ENCODE results near the gene SURF6. TPM values are rescaled to one million over a fixed set of nuclear protein-coding genes. Genes with fewer than 3 reads are reported as not detected.
"Not testable (repeated sequence)": the region's sequence is repeated elsewhere in the genome, so short reads cannot be mapped to it uniquely, and the experiment has no call there.

The SURF6 gene
- total RNA-seq, 1 donor from 2014 or later = 30.8 TPM

DNA sequence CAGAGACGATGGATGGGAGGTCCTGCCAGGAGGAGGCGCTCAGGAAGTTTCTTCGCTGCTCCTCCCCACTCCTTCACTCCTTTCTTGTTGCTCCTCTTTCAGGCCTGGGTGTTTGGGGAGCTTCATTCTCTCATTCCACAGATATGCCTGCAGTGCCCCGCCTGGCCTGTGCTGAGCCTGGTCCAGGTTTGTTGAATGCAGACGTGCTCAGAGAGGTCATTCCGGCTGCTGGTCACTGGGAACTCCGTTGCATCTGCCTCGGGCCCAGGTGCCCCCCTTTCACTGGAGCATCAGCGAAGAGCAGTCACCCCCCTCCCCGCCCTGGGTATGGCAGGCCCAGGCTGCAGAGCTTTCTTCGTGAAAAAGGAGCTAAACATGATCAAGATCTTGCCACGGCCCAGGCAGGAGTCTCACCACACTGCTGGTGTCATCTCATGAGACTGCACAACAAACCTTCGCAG, 15.5 kb downstream of the SURF6 start:
- H3K4me3 ChIP-seq (ENCODE audit: low read depth, low read length) = no peak overlapping the region
- H3K36me3 ChIP-seq (ENCODE audit: control insufficient read depth, insufficient read depth, low read length) = no peaks in the 10 kb centered on the region
- no peak for DNase-seq (ENCODE audit: low read depth)
- H3K27me3 ChIP-seq (ENCODE audit: control insufficient read depth, insufficient read depth, low read length) = peaks cover 5% of the 10 kb centered on the region
- TF ChIP-seq, protein P1, sequence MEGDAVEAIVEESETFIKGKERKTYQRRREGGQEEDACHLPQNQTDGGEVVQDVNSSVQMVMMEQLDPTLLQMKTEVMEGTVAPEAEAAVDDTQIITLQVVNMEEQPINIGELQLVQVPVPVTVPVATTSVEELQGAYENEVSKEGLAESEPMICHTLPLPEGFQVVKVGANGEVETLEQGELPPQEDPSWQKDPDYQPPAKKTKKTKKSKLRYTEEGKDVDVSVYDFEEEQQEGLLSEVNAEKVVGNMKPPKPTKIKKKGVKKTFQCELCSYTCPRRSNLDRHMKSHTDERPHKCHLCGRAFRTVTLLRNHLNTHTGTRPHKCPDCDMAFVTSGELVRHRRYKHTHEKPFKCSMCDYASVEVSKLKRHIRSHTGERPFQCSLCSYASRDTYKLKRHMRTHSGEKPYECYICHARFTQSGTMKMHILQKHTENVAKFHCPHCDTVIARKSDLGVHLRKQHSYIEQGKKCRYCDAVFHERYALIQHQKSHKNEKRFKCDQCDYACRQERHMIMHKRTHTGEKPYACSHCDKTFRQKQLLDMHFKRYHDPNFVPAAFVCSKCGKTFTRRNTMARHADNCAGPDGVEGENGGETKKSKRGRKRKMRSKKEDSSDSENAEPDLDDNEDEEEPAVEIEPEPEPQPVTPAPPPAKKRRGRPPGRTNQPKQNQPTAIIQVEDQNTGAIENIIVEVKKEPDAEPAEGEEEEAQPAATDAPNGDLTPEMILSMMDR (IDR thresholded peaks at IDR 0.05; ENCODE audit: insufficient read depth, low read length, poor library complexity, severe bottlenecking) = no peak

DNA sequence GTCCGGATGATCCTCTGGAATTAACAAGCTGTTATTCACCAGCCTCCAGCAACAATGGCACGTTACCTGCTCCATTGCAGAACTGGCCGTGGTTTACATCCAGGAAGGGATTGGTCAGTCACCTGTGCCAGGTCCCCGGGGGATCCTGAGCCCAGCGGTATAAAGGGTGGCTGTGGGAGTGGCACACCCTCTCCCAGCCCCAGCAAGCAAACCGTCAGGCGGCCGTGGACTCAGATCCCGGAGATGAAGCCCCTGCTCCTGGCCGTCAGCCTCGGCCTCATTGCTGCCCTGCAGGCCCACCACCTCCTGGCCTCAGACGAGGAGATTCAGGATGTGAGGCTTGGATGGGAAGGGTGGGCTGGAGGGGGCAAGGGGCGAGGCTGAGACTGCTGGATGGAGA, 18.4 kb downstream of the SURF6 start:
- H3K36me3 ChIP-seq (ENCODE audit: control insufficient read depth, insufficient read depth, low read length); H3K27me3 ChIP-seq (ENCODE audit: control insufficient read depth, insufficient read depth, low read length); H3K4me3 ChIP-seq (ENCODE audit: low read depth, low read length); DNase-seq (ENCODE audit: low read depth): not testable (repeated sequence)

DNA sequence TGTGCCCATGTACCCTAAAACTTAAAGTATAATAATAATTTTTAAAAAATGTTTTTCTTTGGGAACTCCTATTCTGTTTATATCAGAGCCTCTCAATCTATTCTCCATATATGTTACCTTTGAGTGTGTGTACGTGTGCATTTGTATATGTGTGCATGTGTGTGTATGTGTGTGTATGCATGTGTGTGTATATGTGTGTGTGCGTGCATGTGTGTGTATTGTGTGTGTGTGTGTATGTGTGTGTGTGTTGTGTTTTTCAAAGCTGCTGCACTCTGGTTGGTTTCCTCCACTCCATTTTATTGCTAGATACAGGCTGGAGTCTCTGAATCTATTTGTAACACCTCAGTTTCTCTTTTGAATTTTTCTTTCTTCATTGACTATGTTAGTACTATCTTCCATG, 20.0 kb downstream of the SURF6 start:
- Histone ChIP-seq H3K4me3 (ENCODE audit: low read depth, low read length) (no peak overlapping the region), H3K36me3 (ENCODE audit: control insufficient read depth, insufficient read depth, low read length) (no peaks in the 10 kb centered on the region), H3K27me3 (ENCODE audit: control insufficient read depth, insufficient read depth, low read length) (peaks cover 2% of the 10 kb centered on the region)
- no peak for DNase-seq (ENCODE audit: low read depth)
- TF ChIP-seq, protein P1 (IDR thresholded peaks at IDR 0.05; ENCODE audit: insufficient read depth, low read length, poor library complexity, severe bottlenecking) = no peak

DNA sequence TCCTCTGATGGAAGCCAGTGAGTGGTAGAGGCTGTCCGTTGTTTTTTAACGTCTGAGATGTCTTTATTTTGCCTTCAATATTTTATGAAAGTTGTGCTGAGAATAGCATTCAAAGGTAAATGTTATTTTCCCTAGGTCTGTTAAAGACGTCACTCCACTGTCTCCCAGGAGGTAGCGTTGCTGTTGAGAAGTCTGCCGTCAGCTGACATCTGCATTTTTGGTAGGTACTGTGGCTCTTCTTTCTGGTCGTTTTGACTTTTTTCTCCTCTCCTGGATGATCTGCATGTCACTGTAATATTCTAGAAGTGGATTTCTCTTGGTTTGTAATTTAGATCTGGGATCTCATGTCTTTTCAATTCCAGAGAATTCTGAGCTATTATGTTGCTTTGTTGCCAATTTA, 26.4 kb downstream of the SURF6 start:
- no peak for DNase-seq (ENCODE audit: low read depth)

DNA sequence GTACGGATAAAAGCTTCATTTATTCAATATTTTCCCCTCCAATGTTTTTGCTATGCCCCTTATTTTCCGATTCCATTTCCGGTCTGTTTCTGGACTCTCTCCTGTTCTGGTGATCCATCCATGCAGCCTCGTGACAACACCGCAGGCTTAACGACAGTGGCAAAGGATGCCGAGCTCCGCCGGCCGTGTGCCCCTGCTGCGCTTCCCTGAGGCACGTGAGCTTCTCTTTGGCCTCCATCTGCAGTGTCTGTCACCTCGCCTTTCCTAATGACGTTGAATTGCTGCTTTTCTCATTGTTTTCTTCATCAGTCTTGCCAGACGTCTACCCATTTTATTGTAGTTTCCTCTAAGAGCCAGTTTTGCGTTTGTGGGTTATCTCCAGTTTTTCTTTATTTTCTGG, 28.7 kb downstream of the SURF6 start:
- DNase-seq (ENCODE audit: low read depth) = no peak
- Histone ChIP-seq H3K4me3 (ENCODE audit: low read depth, low read length) (no peak overlapping the region), H3K36me3 (ENCODE audit: control insufficient read depth, insufficient read depth, low read length) (no peaks in the 10 kb centered on the region), H3K27me3 (ENCODE audit: control insufficient read depth, insufficient read depth, low read length) (peaks cover 15% of the 10 kb centered on the region)
- TF ChIP-seq, protein P1 (IDR thresholded peaks at IDR 0.05; ENCODE audit: insufficient read depth, low read length, poor library complexity, severe bottlenecking) = no peak

More for the DNA sequence above, 26.4 kb downstream of the SURF6 start:
- Histone ChIP-seq H3K4me3 (ENCODE audit: low read depth, low read length) (no peak overlapping the region), H3K27me3 (ENCODE audit: control insufficient read depth, insufficient read depth, low read length) (peaks cover 5% of the 10 kb centered on the region), H3K36me3 (ENCODE audit: control insufficient read depth, insufficient read depth, low read length) (no peaks in the 10 kb centered on the region)
- TF ChIP-seq, protein P1 (IDR thresholded peaks at IDR 0.05; ENCODE audit: insufficient read depth, low read length, poor library complexity, severe bottlenecking) = no peak

DNA sequence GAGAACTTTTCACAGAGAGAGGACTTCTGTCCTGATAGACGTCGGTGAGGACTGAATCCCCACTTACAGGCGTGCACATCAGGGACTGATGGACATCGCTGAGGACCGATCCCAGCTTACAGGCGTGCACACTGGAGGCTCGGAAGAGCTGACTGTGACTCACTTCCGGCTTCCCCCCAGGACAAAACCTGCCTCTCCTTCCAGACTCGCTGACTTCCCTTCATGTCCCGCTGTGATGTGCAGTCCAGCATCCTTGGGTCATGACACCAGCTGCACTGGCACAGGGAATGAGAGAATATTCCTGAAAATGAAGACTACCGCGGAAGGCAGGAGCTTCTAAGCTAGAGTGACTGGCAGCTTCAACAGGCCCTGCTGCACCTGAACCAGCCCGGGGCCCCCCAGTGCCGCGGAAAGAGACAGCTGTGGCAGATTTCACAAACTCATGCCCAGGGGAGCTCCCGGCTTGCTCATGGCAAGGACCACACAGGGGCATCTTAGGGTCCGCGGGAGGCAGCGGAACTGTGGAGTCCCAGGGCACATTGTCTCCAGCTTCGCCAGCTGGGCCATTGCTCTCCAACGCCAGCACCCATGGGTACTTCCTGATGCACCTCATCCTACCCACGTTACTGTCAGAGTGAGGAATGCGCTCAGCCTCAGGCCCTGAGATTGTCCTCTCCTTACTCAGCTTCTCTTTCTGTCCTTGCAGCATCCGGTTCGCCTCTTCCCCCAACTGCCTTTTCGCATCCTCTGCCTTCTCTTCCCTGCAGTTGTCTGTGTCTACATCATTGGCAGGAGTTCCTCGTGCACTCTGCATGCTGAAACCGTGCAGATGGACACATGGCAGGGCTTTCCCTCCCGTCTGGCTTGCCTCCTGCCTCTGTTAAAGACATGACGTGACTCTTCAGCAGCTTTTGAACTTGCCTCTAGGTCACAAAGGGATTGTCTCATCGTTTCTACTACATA, 29.5 kb downstream of the SURF6 start:
- no peaks in the 10 kb centered on the region for H3K36me3 ChIP-seq (ENCODE audit: control insufficient read depth, insufficient read depth, low read length)
- H3K27me3 ChIP-seq (ENCODE audit: control insufficient read depth, insufficient read depth, low read length) = peaks cover 16% of the 10 kb centered on the region
- TF ChIP-seq, protein P1 (IDR thresholded peaks at IDR 0.05; ENCODE audit: insufficient read depth, low read length, poor library complexity, severe bottlenecking) = no peak
- no peak overlapping the region for H3K4me3 ChIP-seq (ENCODE audit: low read depth, low read length)
- DNase-seq (ENCODE audit: low read depth) = no peak
